ENCODE data around the gene DLGAP1.

DLGAP1 gene

GRCh38 chr18:4285525-4285924 lies 169.6 kb downstream of the DLGAP1 start:
- DNase-seq: no peak

- no peak for DNase-seq
Measured at GRCh38 chr18:4284528-4284927, 170.6 kb downstream of the DLGAP1 start.

GRCh38 chr18:4283746-4284291 lies 171.3 kb downstream of the DLGAP1 start:
- DNase-seq: no peak

GRCh38 chr18:4282954-4283353 lies 172.2 kb downstream of the DLGAP1 start:
- no peak for DNase-seq

GRCh38 chr18:4276953-4277585 lies 178.0 kb downstream of the DLGAP1 start:
- DNase-seq: no peak

- no peak for DNase-seq
Measured at GRCh38 chr18:4271952-4272351, 183.2 kb downstream of the DLGAP1 start.

- no peak for DNase-seq
Measured at GRCh38 chr18:4270988-4271387, 184.1 kb downstream of the DLGAP1 start.

- DNase-seq: no peak
Measured at GRCh38 chr18:4270016-4270415, 185.1 kb downstream of the DLGAP1 start.

- no peak for DNase-seq
Measured at GRCh38 chr18:4267641-4268040, 187.5 kb downstream of the DLGAP1 start.

GRCh38 chr18:4264347-4264791 lies 190.7 kb downstream of the DLGAP1 start:
- DNase-seq: no peak

GRCh38 chr18:4260107-4260506 lies 195.0 kb downstream of the DLGAP1 start:
- DNase-seq: no peak

GRCh38 chr18:4256766-4257417 lies 198.2 kb downstream of the DLGAP1 start:
- no peak for DNase-seq

- DNase-seq: no peak
Measured at GRCh38 chr18:4254840-4255239, 200.3 kb downstream of the DLGAP1 start.

GRCh38 chr18:4252829-4253228 lies 202.3 kb downstream of the DLGAP1 start:
- no peak for DNase-seq

- no peak for DNase-seq
Measured at GRCh38 chr18:4251873-4252272, 203.2 kb downstream of the DLGAP1 start.

GRCh38 chr18:4251206-4251605 lies 203.9 kb downstream of the DLGAP1 start:
- DNase-seq: no peak

- DNase-seq: no peak
Measured at GRCh38 chr18:4250141-4250540, 205.0 kb downstream of the DLGAP1 start.

GRCh38 chr18:4248686-4249085 lies 206.4 kb downstream of the DLGAP1 start:
- DNase-seq: no peak

GRCh38 chr18:4246374-4246773 lies 208.7 kb downstream of the DLGAP1 start:
- no peak for DNase-seq

GRCh38 chr18:4245456-4245855 lies 209.7 kb downstream of the DLGAP1 start:
- no peak for DNase-seq

- no peak for DNase-seq
Measured at GRCh38 chr18:4242431-4243161, 212.5 kb downstream of the DLGAP1 start.

- no peak for DNase-seq
Measured at GRCh38 chr18:4241090-4241617, 214.0 kb downstream of the DLGAP1 start.

- DNase-seq: no peak
Measured at GRCh38 chr18:4238966-4239365, 216.1 kb downstream of the DLGAP1 start.

GRCh38 chr18:4237664-4238041 lies 217.5 kb downstream of the DLGAP1 start:
- no peak for DNase-seq

Data from GF-D8 (cell line).